ENCODE results near the gene UGDH.
A peak's percentile ranks its signal among the peaks of the same experiment; 100 is the strongest.

DNA sequence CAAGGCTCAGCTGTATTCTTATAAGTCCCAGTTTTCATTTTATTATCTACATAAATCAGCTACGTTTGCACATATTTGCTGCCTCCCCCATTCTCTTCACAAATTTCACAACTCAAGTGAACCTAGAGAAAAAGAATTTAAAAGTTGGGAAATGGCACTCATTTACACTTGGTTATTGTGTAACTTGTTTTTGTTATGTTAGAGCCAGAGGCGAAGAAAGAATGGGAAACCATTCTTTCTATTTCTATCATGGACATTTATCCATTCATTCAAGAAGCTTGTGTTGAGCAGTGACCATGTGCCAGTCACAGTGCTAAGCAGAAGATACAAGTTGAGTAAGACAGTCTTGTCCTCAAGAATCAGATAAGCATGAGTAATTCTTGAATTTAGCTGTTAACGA is 54.8 kb downstream of the UGDH start:
- TF ChIP-seq, protein P1, sequence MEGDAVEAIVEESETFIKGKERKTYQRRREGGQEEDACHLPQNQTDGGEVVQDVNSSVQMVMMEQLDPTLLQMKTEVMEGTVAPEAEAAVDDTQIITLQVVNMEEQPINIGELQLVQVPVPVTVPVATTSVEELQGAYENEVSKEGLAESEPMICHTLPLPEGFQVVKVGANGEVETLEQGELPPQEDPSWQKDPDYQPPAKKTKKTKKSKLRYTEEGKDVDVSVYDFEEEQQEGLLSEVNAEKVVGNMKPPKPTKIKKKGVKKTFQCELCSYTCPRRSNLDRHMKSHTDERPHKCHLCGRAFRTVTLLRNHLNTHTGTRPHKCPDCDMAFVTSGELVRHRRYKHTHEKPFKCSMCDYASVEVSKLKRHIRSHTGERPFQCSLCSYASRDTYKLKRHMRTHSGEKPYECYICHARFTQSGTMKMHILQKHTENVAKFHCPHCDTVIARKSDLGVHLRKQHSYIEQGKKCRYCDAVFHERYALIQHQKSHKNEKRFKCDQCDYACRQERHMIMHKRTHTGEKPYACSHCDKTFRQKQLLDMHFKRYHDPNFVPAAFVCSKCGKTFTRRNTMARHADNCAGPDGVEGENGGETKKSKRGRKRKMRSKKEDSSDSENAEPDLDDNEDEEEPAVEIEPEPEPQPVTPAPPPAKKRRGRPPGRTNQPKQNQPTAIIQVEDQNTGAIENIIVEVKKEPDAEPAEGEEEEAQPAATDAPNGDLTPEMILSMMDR (IDR thresholded peaks at IDR 0.05; ENCODE audit: low read depth, low read length, missing input control) = no peak
- TF ChIP-seq YY1 (IDR thresholded peaks at IDR 0.05) (peak; percentile 51), TAF1 (conservative IDR thresholded peaks at IDR 0.05) (no peak)
- TF ChIP-seq, protein P2, sequence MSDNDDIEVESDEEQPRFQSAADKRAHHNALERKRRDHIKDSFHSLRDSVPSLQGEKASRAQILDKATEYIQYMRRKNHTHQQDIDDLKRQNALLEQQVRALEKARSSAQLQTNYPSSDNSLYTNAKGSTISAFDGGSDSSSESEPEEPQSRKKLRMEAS (IDR thresholded peaks at IDR 0.05) = no peak
- TF ChIP-seq, protein P3, sequence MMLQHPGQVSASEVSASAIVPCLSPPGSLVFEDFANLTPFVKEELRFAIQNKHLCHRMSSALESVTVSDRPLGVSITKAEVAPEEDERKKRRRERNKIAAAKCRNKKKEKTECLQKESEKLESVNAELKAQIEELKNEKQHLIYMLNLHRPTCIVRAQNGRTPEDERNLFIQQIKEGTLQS (IDR thresholded peaks at IDR 0.05) = no peak

Data from liver (tissue), 3 donors.